ENCODE data around the gene CSRNP2. TPM values are rescaled to one million over a fixed set of nuclear protein-coding genes. Genes with fewer than 3 reads are reported as not detected.

The CSRNP2 gene
- total and polyA plus RNA-seq, 2 of the 8 experiments (the other 6 are each of a cell fraction or from before 2014, with no cell fraction given) = 13.7 to 34.0 TPM

DNA sequence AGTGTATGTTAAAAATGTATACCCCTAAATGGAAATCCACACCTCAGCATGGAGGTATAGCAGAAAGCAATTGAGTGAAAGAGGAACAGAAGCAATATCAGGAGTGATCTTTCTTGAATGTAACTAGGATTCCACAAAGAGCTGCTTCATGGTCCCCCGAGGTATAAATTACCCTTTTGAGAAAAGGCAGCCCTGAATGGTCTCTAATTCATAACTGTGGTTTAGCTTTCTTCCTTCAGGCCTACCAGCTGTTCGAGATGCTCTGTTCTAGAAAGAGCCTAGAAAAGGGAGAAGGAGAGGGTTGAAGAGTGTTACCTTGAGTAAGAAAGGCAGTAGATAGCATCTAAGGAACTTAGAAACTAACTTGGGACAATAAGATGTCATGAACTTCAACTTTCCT, 42.9 kb upstream of the CSRNP2 start:
- H3K4me1 ChIP-seq (replicated peaks in 1 of 4; ENCODE audit: control insufficient read depth in 3 of 4, insufficient read depth in 4 of 4, low read length in 3 of 4) = no peaks in the 10 kb centered on the region
- H3K9ac ChIP-seq (replicated peaks in 1 of 4; ENCODE audit: extremely low read depth in 1 of 4, low read depth in 3 of 4, low read length in 3 of 4) = no peak overlapping the region; a peak in 1 of 7 replicates
- ChIA-PET CTCF (ENCODE audit: partially characterized antibody) (interaction anchor here (0.7 kb wide), 1 partner anchor 126 kb away, joined by 3 read pairs; no protein-coding TSS in a partner anchor), POLR2A (ENCODE audit: partially characterized antibody) (interaction anchor here (0.6 kb wide), 1 partner anchor 90 kb away, joined by 3 read pairs; no protein-coding TSS in a partner anchor)
- no peak overlapping the region for H2AFZ ChIP-seq (ENCODE audit: low read length)
- no peak overlapping the region for H2BK120ac ChIP-seq (replicated peaks; ENCODE audit: low read depth, low read length)
- H3K56ac ChIP-seq (replicated peaks; ENCODE audit: insufficient read length, low read depth, low read length) = no peak overlapping the region
- H3K23ac ChIP-seq (ENCODE audit: insufficient read length) = no peak overlapping the region
- H3K4me2 ChIP-seq (ENCODE audit: insufficient read depth in 1 of 2, low read depth in 2 of 2, low read length in 2 of 2) = no peak overlapping the region
- no peak overlapping the region for H4K5ac ChIP-seq (ENCODE audit: insufficient read length, low read depth, low read length)
- H3K23me2 ChIP-seq (ENCODE audit: low read depth, low read length) = no peaks in the 10 kb centered on the region
- H3K4me3 ChIP-seq (ENCODE audit: extremely low read depth in 1 of 4, insufficient read depth in 2 of 4, low read depth in 3 of 4, low read length in 4 of 4) = no peak overlapping the region
- H3K79me1 ChIP-seq (ENCODE audit: low read depth, low read length) = peaks cover 2% of the 10 kb centered on the region; the same call in 1 of the 2 replicates
- H3K36me3 ChIP-seq (ENCODE audit: control insufficient read depth in 2 of 4, insufficient read depth in 4 of 4, low read length in 3 of 4) = peaks cover 0 to 8% (median 1%) of the 10 kb centered on the region in 4 experiments; a peak in 4 of 8 replicates
- 85% methylated on average over 2 of the region's 2 CpGs; no CpG with 5 or more reads in 1 of the 2 experiments for WGBS, 2 experiments (ENCODE audit: extremely low coverage in 1 of 2, insufficient coverage in 1 of 2, insufficient read length in 1 of 2, insufficient replicate concordance in 2 of 2, low coverage in 1 of 2, low lambda C conversion rate in 2 of 2, missing lambda C conversion rate in 1 of 2)
- no peak overlapping the region for H4K8ac ChIP-seq (ENCODE audit: extremely low read depth, insufficient read depth, low read length)
- H3K4ac ChIP-seq (replicated peaks; ENCODE audit: insufficient read length, low read depth, low read length) = no peak overlapping the region
- H3K27me3 ChIP-seq (replicated peaks in 1 of 4; ENCODE audit: control insufficient read depth in 3 of 4, extremely low read depth in 1 of 4, insufficient read depth in 3 of 4, low read length in 3 of 4) = no peaks in the 10 kb centered on the region
- no peak overlapping the region for H2BK15ac ChIP-seq (ENCODE audit: low read length)
- DNase-seq (ENCODE audit: low read depth in 1 of 2, low spot score in 2 of 2) = no peak
- no peak overlapping the region for H3K27ac ChIP-seq (ENCODE audit: low read depth, low read length)
- no peak overlapping the region for H2BK5ac ChIP-seq (ENCODE audit: low read depth, low read length)
- H2BK20ac ChIP-seq (ENCODE audit: low read length) = no peak overlapping the region
- no peak overlapping the region for H2AK5ac ChIP-seq (ENCODE audit: low read depth, low read length)
- H4K91ac ChIP-seq (replicated peaks; ENCODE audit: insufficient read length, low read length) = no peak overlapping the region
- no peak for FAIRE-seq
- H3K79me2 ChIP-seq (ENCODE audit: control insufficient read depth in 1 of 2, insufficient read depth in 2 of 2, low read length in 2 of 2) = peaks cover 0 to 6% of the 10 kb centered on the region in 2 experiments; a peak in 1 of 4 replicates
- no peak overlapping the region for H3K18ac ChIP-seq (ENCODE audit: extremely low read depth, low read length)
- H2BK12ac ChIP-seq (ENCODE audit: low read depth, low read length) = no peak overlapping the region
- H3K9me3 ChIP-seq (ENCODE audit: insufficient read depth in 2 of 2, low read depth in 1 of 2, low read length in 1 of 2) = no peaks in the 10 kb centered on the region
- TF ChIP-seq NRF1 (IDR thresholded peaks at IDR 0.05; ENCODE audit: low read depth, low read length) (no peak), EGR1 (IDR thresholded peaks at IDR 0.05; ENCODE audit: borderline replicate concordance, low read depth, low read length) (no peak), SAP30 (IDR thresholded peaks at IDR 0.05; ENCODE audit: insufficient read depth, insufficient replicate concordance, low read length) (no peak), TAF1 (IDR thresholded peaks at IDR 0.05; ENCODE audit: low read depth, low read length) (no peak), KDM1A (IDR thresholded peaks at IDR 0.05; ENCODE audit: borderline replicate concordance, low read length) (no peak), BCL11A (IDR thresholded peaks at IDR 0.05; ENCODE audit: low read depth in 2 of 2, low read length in 2 of 2) (no peak), TAF7 (optimal IDR thresholded peaks at IDR 0.05; ENCODE audit: borderline replicate concordance, low read depth, low read length) (no peak)
- H4K20me1 ChIP-seq (replicated peaks in 1 of 2; ENCODE audit: control insufficient read depth in 1 of 2, insufficient read depth in 2 of 2, low read length in 2 of 2) = no peaks in the 10 kb centered on the region
- H3K14ac ChIP-seq (ENCODE audit: insufficient read length) = no peak overlapping the region
